ENCODE measurements around the gene AKAP13.

GRCh38 chr15:85458764-85459163 is 78.4 kb downstream of the AKAP13 start:
- TF ChIP-seq EZH2 (IDR thresholded peaks at IDR 0.05), result no peak
- TF ChIP-seq CTCF (IDR thresholded peaks at IDR 0.05), result no peak

Measured in neural progenitor cell (in vitro differentiated cells).